Activated CD8-positive, alpha-beta memory T cell treated with anti-CD3 and anti-CD28 coated beads, Interleukin-2, amount 10 ng/mL, durations not matched to agents 7 days and 5 days (primary cell): ENCODE measurements around the gene ACADSB. TPM values are rescaled to one million over a fixed set of nuclear protein-coding genes. Genes with fewer than 3 reads are reported as not detected.

ENCODE experiments used
- ATAC-seq: fragments of 150-1000 bp; cut with Tn5 transposase; one replicate; pipeline ENCODE4 v1.10.0; 2021; ENCODE audit warnings: moderate library complexity
- CTCF ChIA-PET: fragments of 350-600 bp; sonication (Branson Sonifier 250); formaldehyde crosslinking; loops from one replicate; lab custom pipeline; 2021; ENCODE audit warnings: antibody characterized with exemption; lab: Charles Lee
- DNase-seq: peaks from one replicate; pipeline ENCODE4 v3.0.0-alpha.2; 2020
- H3K27ac Mint-ChIP-seq: one replicate; pipeline ENCODE4 v1.8.0; 2021; ENCODE audit warnings: mild to moderate bottlenecking, mixed read lengths
- H3K27me3 Mint-ChIP-seq: one replicate; pipeline ENCODE4 v1.8.0; 2021; ENCODE audit warnings: mixed read lengths
- H3K36me3 Mint-ChIP-seq: one replicate; pipeline ENCODE4 v1.8.0; 2021; ENCODE audit warnings: mild to moderate bottlenecking, mixed read lengths
- H3K4me1 Mint-ChIP-seq: one replicate; pipeline ENCODE4 v1.8.0; 2021; ENCODE audit warnings: mixed read lengths
- H3K4me3 Mint-ChIP-seq: one replicate; pipeline ENCODE4 v1.8.0; 2021; ENCODE audit warnings: mild to moderate bottlenecking, moderate library complexity, mixed read lengths
- H3K9me3 Mint-ChIP-seq: one replicate; pipeline ENCODE4 v1.8.0; 2022; ENCODE audit warnings: low read depth, mixed read lengths
- total RNA-seq, 2 experiments: library from RNA; stranded (reverse); gene quantifications; one replicate each; pipeline ENCODE4 v1.2.3, GENCODE V29; 2021

Gene ACADSB
- total RNA-seq: 10 to 100 TPM; 17.4 to 20.6 TPM

DNA sequence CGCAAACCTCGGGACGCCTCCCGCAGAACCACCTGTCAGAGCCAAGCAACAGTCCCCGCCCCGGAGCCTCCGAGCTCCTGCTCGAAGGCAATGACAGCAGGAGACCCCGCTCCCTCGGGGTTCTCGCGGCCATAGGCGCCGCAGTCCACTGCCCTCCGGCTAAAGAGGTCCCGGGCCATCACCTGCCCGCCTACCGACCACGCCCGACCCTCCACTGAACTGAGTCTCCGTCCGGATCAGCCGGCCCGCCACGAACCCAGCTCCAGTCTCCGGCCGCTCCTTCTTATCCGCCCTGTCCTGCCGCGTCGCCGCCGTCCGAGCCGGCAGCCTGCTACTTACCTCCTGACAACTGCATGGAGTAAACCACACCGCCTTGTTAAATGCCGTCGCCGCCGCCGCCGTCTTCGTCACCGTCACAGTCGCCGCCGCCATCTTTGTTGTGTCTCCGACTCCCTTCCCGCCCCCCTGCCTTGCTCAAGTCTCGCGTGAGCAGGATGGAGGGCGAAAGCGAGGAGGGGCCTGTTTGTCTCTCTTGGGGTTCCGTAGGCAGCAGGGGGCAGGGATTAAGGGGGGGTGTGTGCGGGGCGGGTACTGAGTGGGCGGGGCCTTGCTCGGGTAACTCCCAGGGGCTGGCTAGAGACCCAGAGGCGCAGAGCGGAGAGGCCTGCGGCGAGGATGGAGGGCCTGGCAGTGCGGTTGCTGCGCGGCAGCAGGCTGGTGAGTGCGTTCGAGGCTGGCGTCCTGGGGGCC is at the start of gene ACADSB, which contains the start of gene IKZF5:
Gene ACADSB, plus strand, starts transcription at position 652 of the 750 bp plus-strand sequence. Its CDS starts 24 bp downstream, at position 676.
Gene IKZF5, minus strand, starts transcription at position 441 of the 750 bp plus-strand sequence. CDS start 10,170 bp downstream, outside the sequence.
- Mint-ChIP-seq H3K4me1 (peaks cover 30% of the 10 kb centered on the region), H3K4me3 (peak within 1 kb of the TSS; percentile 99), H3K9me3 (peaks cover 2% of the 10 kb centered on the region), H3K27me3 (no peaks in the 10 kb centered on the region), H3K27ac (peak within 1 kb of the TSS; percentile 99), H3K36me3 (peaks cover 15% of the 10 kb centered on the region)
- ATAC-seq (peak; percentile 91), DNase-seq (peak; percentile 98)
- CTCF ChIA-PET: interaction anchor here (1.0 to 4.9 kb wide), 8 partner anchors 9 to 145 kb away, joined by 3 to 43 read pairs (median 4); partner anchors contain the start of genes BUB3, C10orf88 and PSTK

DNA sequence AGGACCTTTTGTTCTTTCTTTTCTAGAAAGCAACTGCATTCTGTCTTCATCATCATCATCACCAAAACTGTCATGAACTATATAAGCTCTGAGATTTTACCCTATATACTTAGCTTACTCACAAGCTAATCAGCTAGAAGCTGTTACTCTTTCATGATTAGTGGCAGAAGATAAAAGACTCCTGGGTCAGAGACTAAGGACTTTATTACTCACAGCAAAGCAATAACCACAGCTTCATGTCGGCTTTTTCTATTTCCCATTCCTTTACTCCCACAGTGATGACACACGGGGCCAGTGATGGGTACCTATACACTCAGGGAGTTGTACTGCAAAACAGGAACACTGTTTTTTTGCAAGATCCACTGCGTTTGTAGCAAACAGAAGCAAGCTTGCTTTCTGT is 46.4 kb upstream of the ACADSB start:
- Mint-ChIP-seq H3K27ac (no peak overlapping the region), H3K4me1 (no peaks in the 10 kb centered on the region), H3K9me3 (peaks cover 19% of the 10 kb centered on the region), H3K4me3 (no peak overlapping the region), H3K36me3 (peaks cover 2% of the 10 kb centered on the region), H3K27me3 (peaks cover 11% of the 10 kb centered on the region)
- no peak for DNase-seq
- no peak for ATAC-seq
- CTCF ChIA-PET: interaction anchor here (1.1 kb wide), 1 partner anchor 84 kb away, joined by 3 read pairs; no protein-coding TSS in a partner anchor

DNA sequence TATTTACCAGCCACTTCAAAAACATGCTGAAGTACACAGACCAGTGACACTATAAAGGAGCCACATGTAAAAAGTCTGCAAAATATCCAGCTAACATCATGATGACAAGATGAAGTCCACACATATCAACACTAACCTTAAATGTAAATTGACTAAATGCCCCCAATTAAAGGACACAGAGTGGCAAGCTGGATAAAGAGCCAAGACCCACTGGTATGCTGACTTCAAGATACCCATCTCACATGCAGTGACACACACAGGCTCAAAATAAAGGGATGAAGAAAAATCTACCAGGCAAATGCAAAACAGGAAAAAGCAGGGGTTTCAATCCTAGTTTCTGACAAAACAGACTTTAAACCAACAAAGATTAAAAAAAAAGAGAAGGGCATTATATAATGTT is 41.9 kb upstream of the ACADSB start:
- CTCF ChIA-PET: no interaction called here
- no peak for DNase-seq
- Mint-ChIP-seq H3K27me3 (peaks cover 19% of the 10 kb centered on the region), H3K9me3 (peaks cover 24% of the 10 kb centered on the region), H3K36me3 (peaks cover 2% of the 10 kb centered on the region), H3K4me3 (no peak overlapping the region), H3K4me1 (no peaks in the 10 kb centered on the region), H3K27ac (no peak overlapping the region)
- ATAC-seq: no peak

DNA sequence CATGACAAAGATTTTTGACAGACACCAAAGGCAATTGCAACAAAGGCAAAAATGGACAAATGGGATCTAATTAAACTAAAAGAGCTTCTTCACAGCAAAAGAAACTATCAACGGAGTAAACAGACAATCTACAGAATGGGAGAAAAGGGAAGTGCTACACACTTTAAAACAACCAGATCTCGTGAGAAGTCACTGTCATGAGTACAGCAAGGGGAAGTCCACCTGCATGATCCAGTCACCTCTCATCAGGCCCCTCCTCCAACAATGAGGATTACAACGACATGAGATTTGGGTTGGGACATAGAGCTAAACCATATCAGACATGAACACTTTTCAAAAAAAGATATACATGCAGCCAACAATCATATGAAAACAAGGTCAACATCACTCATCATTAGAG is 40.1 kb upstream of the ACADSB start:
- no peak overlapping the region for H3K27ac Mint-ChIP-seq
- no peaks in the 10 kb centered on the region for H3K4me1 Mint-ChIP-seq
- DNase-seq (no peak), ATAC-seq (no peak)
- CTCF ChIA-PET: no interaction called here
- H3K4me3 Mint-ChIP-seq: no peak overlapping the region
- peaks cover 24% of the 10 kb centered on the region for H3K9me3 Mint-ChIP-seq
- peaks cover 2% of the 10 kb centered on the region for H3K36me3 Mint-ChIP-seq
- H3K27me3 Mint-ChIP-seq: peaks cover 19% of the 10 kb centered on the region

- H3K27ac Mint-ChIP-seq: no peak overlapping the region
- CTCF ChIA-PET: no interaction called here
- no peak overlapping the region for H3K4me3 Mint-ChIP-seq
- no peak for ATAC-seq
- no peaks in the 10 kb centered on the region for H3K36me3 Mint-ChIP-seq
- DNase-seq: no peak
- no peaks in the 10 kb centered on the region for H3K4me1 Mint-ChIP-seq
- peaks cover 7% of the 10 kb centered on the region for H3K27me3 Mint-ChIP-seq
- peaks cover 2% of the 10 kb centered on the region for H3K9me3 Mint-ChIP-seq
Measured at GRCh38 chr10:122974023-122974422, 34.8 kb upstream of the ACADSB start.

DNA sequence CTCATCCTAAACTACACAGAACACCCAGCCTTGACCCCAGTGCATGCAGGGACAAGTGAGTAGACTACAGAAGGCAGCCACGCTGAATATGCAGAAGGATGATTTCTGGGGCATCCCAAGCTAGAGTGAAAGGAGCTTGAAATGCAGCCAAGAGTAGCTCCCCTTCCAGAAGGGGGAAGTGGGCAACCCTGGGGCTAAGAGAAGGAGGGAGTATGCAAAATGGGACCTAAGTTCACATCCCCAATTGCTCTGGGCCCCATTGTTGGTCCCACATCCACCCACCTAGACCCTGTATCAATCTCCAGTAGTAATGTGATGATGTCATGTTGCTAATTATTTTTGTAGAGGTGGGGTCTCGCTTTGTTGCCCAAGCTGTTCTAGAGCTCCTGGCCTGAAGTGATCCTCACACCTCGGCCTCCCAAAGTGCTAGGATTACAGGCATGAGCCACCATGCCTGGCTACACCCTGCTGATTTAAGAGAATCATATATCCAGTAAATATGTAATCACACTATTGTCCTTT is 34.2 kb upstream of the ACADSB start:
- no peaks in the 10 kb centered on the region for H3K36me3 Mint-ChIP-seq
- CTCF ChIA-PET: no interaction called here
- H3K4me3 Mint-ChIP-seq: no peak overlapping the region
- H3K4me1 Mint-ChIP-seq: no peaks in the 10 kb centered on the region
- no peak overlapping the region for H3K27ac Mint-ChIP-seq
- ATAC-seq (no peak), DNase-seq (no peak)
- no peaks in the 10 kb centered on the region for H3K9me3 Mint-ChIP-seq
- H3K27me3 Mint-ChIP-seq: peaks cover 7% of the 10 kb centered on the region

GRCh38 chr10:122980209-122981065 is 28.4 kb upstream of the ACADSB start, which contains the start of gene PSTK:
PSTK (plus strand) TSS chr10:122980401; CDS start chr10:122980480, 79 bp downstream.
- ATAC-seq (peak; percentile 97), DNase-seq (peak; percentile 94)
- Mint-ChIP-seq H3K4me1 (peaks cover 22% of the 10 kb centered on the region), H3K27me3 (peaks cover 7% of the 10 kb centered on the region), H3K27ac (peak within 1 kb of the TSS; percentile 97), H3K4me3 (peak within 1 kb of the TSS; percentile 86), H3K9me3 (no peaks in the 10 kb centered on the region), H3K36me3 (no peaks in the 10 kb centered on the region)
- CTCF ChIA-PET: interaction anchor here (0.8 to 4.5 kb wide), 11 partner anchors 9 to 173 kb away, joined by 3 to 43 read pairs (median 5); partner anchors contain the start of genes ACADSB and IKZF5

DNA sequence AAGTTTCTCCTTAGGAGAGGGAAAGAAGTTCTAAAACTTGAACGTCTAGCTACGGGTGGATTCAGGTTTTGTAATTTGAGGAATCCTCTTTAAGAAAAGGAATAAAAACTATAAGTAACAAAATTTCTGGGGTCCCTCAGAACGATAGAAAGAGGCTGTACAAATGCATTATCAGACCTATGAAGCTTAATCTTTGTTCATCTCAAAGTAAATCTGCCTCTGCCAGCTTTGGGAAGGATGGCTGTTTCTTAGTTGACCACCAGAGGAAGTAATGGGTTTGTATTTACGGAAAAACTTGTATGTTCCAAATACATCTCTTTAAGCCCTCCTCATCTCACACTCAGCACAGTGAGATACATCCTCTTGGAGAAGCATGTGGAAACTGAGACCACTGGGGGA is 27.7 kb upstream of the ACADSB start:
- ATAC-seq: no peak
- Mint-ChIP-seq H3K36me3 (no peaks in the 10 kb centered on the region), H3K4me1 (peaks cover 22% of the 10 kb centered on the region), H3K27ac (peak overlapping the region; percentile 97), H3K4me3 (peak overlapping the region; percentile 86), H3K9me3 (no peaks in the 10 kb centered on the region), H3K27me3 (peaks cover 7% of the 10 kb centered on the region)
- CTCF ChIA-PET: interaction anchor here (1.5 to 4.5 kb wide), 6 partner anchors 9 to 31 kb away, joined by 5 to 43 read pairs (median 6); partner anchors contain the start of genes ACADSB and IKZF5
- no peak for DNase-seq

DNA sequence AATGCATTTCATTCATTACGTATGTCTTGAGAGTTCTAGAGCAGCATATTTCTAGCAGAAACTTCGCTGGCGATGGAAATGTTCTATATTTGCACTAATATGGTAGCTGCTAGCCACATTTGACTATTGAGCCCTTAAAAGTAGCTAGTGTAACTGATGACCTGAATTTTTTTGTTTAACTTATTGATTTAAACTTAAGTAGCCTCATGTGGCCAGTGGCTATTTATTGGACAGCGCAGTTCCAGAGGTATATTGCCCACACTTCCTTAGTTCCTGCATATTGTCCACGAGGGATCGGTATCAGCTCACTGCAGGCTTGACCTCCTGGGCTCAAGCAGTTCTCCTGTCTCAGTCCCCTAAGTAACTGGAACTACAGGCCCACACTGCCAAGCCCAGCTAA is 24.9 kb upstream of the ACADSB start:
- no peaks in the 10 kb centered on the region for H3K27me3 Mint-ChIP-seq
- no peak for ATAC-seq
- no peaks in the 10 kb centered on the region for H3K36me3 Mint-ChIP-seq
- no peak overlapping the region for H3K4me3 Mint-ChIP-seq
- no peak for DNase-seq
- H3K9me3 Mint-ChIP-seq: no peaks in the 10 kb centered on the region
- CTCF ChIA-PET: interaction anchor here (0.8 to 1.8 kb wide), 2 partner anchors 32 to 38 kb away, joined by 3 to 6 read pairs; no protein-coding TSS in a partner anchor
- H3K4me1 Mint-ChIP-seq: peaks cover 22% of the 10 kb centered on the region
- no peak overlapping the region for H3K27ac Mint-ChIP-seq

GRCh38 chr10:122984708-122985107 is 24.1 kb upstream of the ACADSB start:
- CTCF ChIA-PET: no interaction called here
- no peak overlapping the region for H3K27ac Mint-ChIP-seq
- no peaks in the 10 kb centered on the region for H3K36me3 Mint-ChIP-seq
- DNase-seq (no peak), ATAC-seq (no peak)
- H3K4me1 Mint-ChIP-seq: peaks cover 21% of the 10 kb centered on the region
- no peaks in the 10 kb centered on the region for H3K27me3 Mint-ChIP-seq
- H3K4me3 Mint-ChIP-seq: no peak overlapping the region
- no peaks in the 10 kb centered on the region for H3K9me3 Mint-ChIP-seq

GRCh38 chr10:122986335-122986734 is 22.5 kb upstream of the ACADSB start:
- DNase-seq (no peak), ATAC-seq (no peak)
- CTCF ChIA-PET: no interaction called here
- no peaks in the 10 kb centered on the region for H3K27me3 Mint-ChIP-seq
- H3K27ac Mint-ChIP-seq: no peak overlapping the region
- peaks cover 3% of the 10 kb centered on the region for H3K36me3 Mint-ChIP-seq
- H3K9me3 Mint-ChIP-seq: no peaks in the 10 kb centered on the region
- peaks cover 7% of the 10 kb centered on the region for H3K4me1 Mint-ChIP-seq
- H3K4me3 Mint-ChIP-seq: no peak overlapping the region

DNA sequence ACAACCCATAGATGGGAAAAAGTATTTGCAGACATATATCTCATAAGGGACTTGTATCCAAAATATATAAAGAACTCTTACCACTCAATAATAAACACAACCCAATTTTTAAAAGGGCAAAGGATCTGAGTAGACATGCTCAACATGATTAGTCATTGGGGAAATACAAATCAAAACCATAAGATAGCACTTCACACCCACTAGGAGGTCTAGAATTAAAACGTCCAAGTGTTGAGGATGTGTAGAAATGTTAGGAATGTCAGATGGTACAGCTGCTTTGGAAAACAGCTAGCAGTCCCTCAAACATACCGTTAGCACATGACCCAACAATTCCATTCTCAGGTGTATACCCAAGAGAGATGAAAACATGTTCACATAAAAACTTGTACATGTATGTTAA is 20.3 kb upstream of the ACADSB start:
- Mint-ChIP-seq H3K27me3 (no peaks in the 10 kb centered on the region), H3K4me1 (no peaks in the 10 kb centered on the region), H3K9me3 (no peaks in the 10 kb centered on the region), H3K4me3 (no peak overlapping the region), H3K36me3 (peaks cover 6% of the 10 kb centered on the region), H3K27ac (no peak overlapping the region)
- DNase-seq (no peak), ATAC-seq (no peak)
- CTCF ChIA-PET: no interaction called here

DNA sequence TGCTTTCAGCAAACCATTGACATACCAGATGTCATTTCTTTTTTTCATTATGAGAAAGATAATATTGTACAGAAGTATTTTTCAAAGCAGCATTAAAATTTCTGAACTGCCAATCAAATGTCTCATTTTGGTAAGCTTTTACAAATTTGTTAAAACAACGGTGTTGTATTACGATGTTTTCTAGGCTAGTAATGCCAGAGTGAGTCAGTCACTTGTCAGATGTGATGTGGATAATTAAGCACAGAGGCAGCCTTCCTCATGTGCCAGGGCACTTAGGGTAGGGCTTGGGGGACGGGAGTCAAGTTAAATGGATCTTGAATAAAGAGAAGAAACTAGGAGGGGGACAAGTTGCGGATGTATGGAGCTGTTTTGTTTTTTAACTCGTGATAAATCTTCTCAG is 18.5 kb upstream of the ACADSB start:
- no peaks in the 10 kb centered on the region for H3K9me3 Mint-ChIP-seq
- CTCF ChIA-PET: interaction anchor here (1.0 to 1.2 kb wide), 3 partner anchors 8 to 17 kb away, joined by 3 to 6 read pairs (median 5); partner anchors contain the start of gene PSTK
- peaks cover 16% of the 10 kb centered on the region for H3K36me3 Mint-ChIP-seq
- no peak overlapping the region for H3K27ac Mint-ChIP-seq
- no peak overlapping the region for H3K4me3 Mint-ChIP-seq
- DNase-seq (no peak), ATAC-seq (no peak)
- no peaks in the 10 kb centered on the region for H3K27me3 Mint-ChIP-seq
- no peaks in the 10 kb centered on the region for H3K4me1 Mint-ChIP-seq
